ENCODE data around the gene PAXX. TPM values are rescaled to one million over a fixed set of nuclear protein-coding genes. Genes with fewer than 3 reads are reported as not detected.

The PAXX gene
- total and polyA plus RNA-seq, 4 donors: 27.8 to 192 (median 41.0) TPM

DNA sequence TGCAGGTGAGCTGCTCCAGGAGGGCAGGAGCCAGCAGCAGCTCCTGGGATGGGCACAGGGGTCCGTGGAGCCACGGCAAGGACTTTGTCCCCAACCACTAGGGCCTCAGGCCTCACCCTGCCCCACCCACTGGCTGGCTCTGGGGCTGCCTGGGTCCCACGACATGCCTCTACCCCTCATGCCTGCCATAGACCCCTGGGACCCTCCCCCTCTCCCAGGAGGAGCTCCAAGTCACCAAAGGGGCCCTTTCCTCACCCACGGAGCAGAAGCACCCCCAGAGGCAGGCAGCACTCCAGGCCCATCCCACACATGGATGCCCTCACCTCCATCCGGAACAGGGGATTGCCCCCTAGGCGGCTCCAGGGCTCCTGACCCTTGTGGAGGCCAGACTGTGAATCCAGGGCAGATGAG is 29.4 kb downstream of the PAXX start:
- Histone ChIP-seq H3K27ac (ENCODE audit: low read depth in 1 of 2, low read length in 2 of 2) (no peak overlapping the region), H3K4me1 (ENCODE audit: control insufficient read depth in 1 of 2, insufficient read depth in 2 of 2, low read length in 2 of 2) (no peaks in the 10 kb centered on the region), H3K9me3 (ENCODE audit: control insufficient read depth, low read length) (no peaks in the 10 kb centered on the region), H3K36me3 (ENCODE audit: control insufficient read depth in 1 of 2, insufficient read depth in 2 of 2, low read length in 1 of 2) (no peaks in the 10 kb centered on the region), H3K27me3 (ENCODE audit: control insufficient read depth in 1 of 2, insufficient read depth in 2 of 2, low read length in 1 of 2) (no peaks in the 10 kb centered on the region), H3K4me3 (ENCODE audit: low read length in 2 of 2) (no peak overlapping the region)
- intact Hi-C loops (cut with DNase I): no loop called here
- DNase-seq (no peak), ATAC-seq (ENCODE audit: low FRiP score) (no peak)
- WGBS, 2 donors: 87 to 89% methylated on average over 6 of the region's 6 CpGs

DNA sequence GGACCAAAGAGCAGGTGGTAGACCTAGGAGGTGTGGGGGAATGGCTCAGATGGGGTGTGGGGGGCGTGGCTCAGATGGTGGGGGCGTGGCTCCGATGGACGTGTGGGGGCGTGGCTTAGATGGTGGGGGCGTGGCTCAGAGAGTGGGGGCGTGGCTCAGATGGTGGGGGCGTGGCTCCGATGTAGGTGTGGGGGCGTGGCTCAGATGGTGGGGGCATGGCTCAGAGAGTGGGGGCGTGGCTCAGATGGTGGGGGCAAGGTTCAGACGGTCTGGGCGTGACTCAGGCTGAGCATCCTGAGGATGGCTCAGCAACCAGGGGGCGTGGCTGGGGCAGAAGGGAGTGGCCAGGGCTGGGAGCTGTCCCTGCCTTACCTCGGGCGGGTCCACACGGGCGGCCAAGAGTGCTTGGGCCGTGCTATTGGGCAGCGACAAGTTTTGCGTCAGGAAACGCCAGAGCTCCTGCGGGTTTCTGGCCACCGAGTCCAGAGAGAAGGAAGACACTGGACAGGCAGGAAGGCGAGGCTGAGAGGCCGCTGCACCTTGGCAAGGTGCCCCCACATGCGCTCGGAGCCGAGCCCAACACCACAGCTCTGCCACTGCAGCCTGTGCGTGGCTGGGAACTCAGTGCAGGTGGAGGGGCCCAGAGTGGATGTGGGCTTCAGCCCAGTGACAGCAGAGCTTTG is 29.9 kb downstream of the PAXX start:
- WGBS, 2 donors: 60 to 62% methylated on average over 27 to 30 of the region's 30 CpGs
- Histone ChIP-seq H3K4me3 (ENCODE audit: low read length in 2 of 2) (no peak overlapping the region), H3K36me3 (ENCODE audit: control insufficient read depth in 1 of 2, insufficient read depth in 2 of 2, low read length in 1 of 2) (no peaks in the 10 kb centered on the region), H3K4me1 (ENCODE audit: control insufficient read depth in 1 of 2, insufficient read depth in 2 of 2, low read length in 2 of 2) (no peaks in the 10 kb centered on the region), H3K9me3 (ENCODE audit: control insufficient read depth, low read length) (no peaks in the 10 kb centered on the region), H3K27me3 (ENCODE audit: control insufficient read depth in 1 of 2, insufficient read depth in 2 of 2, low read length in 1 of 2) (no peaks in the 10 kb centered on the region), H3K27ac (ENCODE audit: low read depth in 1 of 2, low read length in 2 of 2) (no peak overlapping the region)
- DNase-seq (peak in 1 of 2 donors; percentile 87), ATAC-seq (ENCODE audit: low FRiP score) (no peak)
- intact Hi-C loops (cut with DNase I): no loop called here

DNA sequence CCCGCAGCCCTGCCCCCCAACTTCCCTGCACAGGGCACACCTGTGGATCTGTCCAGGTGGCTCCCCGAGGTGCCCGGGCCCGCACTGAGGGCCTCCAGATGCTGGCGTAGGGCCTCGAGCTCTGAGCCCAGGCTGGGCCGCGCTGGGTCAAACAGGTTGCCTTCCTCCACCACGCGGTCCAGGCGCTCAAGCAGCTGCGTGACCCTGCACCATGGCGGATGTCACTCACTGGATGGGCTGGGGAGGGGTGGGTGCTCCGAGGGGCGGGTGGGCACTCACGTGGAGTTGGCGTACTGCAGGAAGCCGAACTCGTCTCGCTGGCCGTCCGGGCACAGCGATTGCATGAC is 30.4 kb downstream of the PAXX start:
- Histone ChIP-seq H3K36me3 (ENCODE audit: control insufficient read depth in 1 of 2, insufficient read depth in 2 of 2, low read length in 1 of 2) (no peaks in the 10 kb centered on the region), H3K9me3 (ENCODE audit: control insufficient read depth, low read length) (no peaks in the 10 kb centered on the region), H3K27me3 (ENCODE audit: control insufficient read depth in 1 of 2, insufficient read depth in 2 of 2, low read length in 1 of 2) (no peaks in the 10 kb centered on the region), H3K4me1 (ENCODE audit: control insufficient read depth in 1 of 2, insufficient read depth in 2 of 2, low read length in 2 of 2) (no peaks in the 10 kb centered on the region), H3K4me3 (ENCODE audit: low read length in 2 of 2) (no peak overlapping the region), H3K27ac (ENCODE audit: low read depth in 1 of 2, low read length in 2 of 2) (no peak overlapping the region)
- WGBS, 2 donors: 93 to 94% methylated on average over 22 to 23 of the region's 23 CpGs
- intact Hi-C loops (cut with DNase I): no loop called here
- ATAC-seq (ENCODE audit: low FRiP score) (no peak), DNase-seq (no peak)

DNA sequence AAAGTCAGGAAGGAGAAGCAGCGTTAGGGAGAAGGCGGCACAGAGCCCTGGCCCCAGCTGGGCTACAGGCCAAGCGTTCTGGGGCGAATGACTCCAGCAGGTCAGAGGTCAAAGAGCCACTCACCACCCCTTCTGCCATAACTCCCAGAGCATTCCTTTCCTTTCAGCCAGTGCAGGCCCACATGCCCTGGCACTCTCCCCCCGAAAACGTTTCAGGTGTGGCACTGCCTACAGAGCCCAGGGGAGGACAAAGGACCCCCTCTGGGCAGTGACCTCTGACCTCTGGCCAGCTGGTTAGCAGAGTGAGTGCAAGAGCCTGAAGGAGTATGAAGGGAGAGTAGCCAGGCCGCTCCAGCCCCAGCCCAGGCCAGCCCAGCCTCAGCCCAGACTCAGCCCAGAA is 30.9 kb downstream of the PAXX start:
- Histone ChIP-seq H3K27ac (ENCODE audit: low read depth in 1 of 2, low read length in 2 of 2) (no peak overlapping the region), H3K4me3 (ENCODE audit: low read length in 2 of 2) (no peak overlapping the region), H3K9me3 (ENCODE audit: control insufficient read depth, low read length) (no peaks in the 10 kb centered on the region), H3K36me3 (ENCODE audit: control insufficient read depth in 1 of 2, insufficient read depth in 2 of 2, low read length in 1 of 2) (no peaks in the 10 kb centered on the region), H3K4me1 (ENCODE audit: control insufficient read depth in 1 of 2, insufficient read depth in 2 of 2, low read length in 2 of 2) (no peaks in the 10 kb centered on the region), H3K27me3 (ENCODE audit: control insufficient read depth in 1 of 2, insufficient read depth in 2 of 2, low read length in 1 of 2) (no peaks in the 10 kb centered on the region)
- ATAC-seq (ENCODE audit: low FRiP score) (no peak), DNase-seq (no peak)
- 81 to 92% methylated on average over 7 of the region's 7 CpGs for WGBS, 2 donors
- intact Hi-C loops (cut with DNase I): no loop called here

DNA sequence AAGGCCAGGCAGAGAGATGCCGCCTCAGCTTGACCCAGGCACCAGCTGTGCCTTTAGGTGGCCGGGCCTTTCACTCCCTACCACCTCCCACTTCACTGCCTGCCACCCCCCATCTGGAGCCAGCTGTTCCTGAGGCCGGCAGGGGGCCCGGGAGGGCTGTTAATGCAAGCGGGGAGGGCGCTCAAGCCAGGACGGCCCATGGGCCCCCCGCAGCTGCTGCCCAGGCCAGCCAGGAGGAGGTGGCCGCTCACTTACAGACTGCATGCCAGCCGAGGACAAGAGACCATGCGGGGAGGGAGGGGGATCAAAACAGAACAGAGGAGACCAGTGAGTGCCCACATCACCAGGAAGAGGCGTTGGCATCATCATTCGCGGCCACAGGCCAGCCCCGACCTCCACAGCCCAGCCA is 31.4 kb downstream of the PAXX start:
- intact Hi-C loops (cut with DNase I): no loop called here
- 79 to 85% methylated on average over 14 to 15 of the region's 15 CpGs for WGBS, 2 donors

DNA sequence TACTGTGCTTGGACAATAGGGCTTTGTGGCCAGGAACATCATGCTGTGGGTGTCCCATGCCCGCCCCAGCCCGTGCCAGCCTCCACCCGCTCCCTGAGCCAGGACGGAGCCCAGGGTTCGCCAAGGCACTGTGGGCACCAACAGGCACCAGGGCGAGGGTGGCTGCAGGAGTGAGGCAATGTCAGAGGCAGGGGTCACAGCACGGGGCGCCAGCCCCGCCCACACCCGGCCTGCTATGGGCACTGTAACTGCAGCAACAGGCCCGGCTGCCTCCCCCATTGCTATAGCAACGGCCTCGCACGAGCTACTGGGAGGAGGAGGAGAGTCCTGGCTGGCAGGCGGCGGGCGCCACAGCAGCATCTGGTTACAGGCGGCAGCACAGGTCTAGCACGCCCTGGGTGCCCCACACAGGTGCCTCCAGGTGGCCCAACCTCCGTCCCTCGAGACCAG is 33.3 kb downstream of the PAXX start:
- WGBS, 2 donors: 85 to 88% methylated on average over 14 to 21 of the region's 21 CpGs
- Histone ChIP-seq H3K27ac (ENCODE audit: low read depth in 1 of 2, low read length in 2 of 2) (no peak overlapping the region), H3K27me3 (ENCODE audit: control insufficient read depth in 1 of 2, insufficient read depth in 2 of 2, low read length in 1 of 2) (no peaks in the 10 kb centered on the region), H3K4me1 (ENCODE audit: control insufficient read depth in 1 of 2, insufficient read depth in 2 of 2, low read length in 2 of 2) (no peaks in the 10 kb centered on the region), H3K4me3 (ENCODE audit: low read length in 2 of 2) (no peak overlapping the region), H3K36me3 (ENCODE audit: control insufficient read depth in 1 of 2, insufficient read depth in 2 of 2, low read length in 1 of 2) (no peaks in the 10 kb centered on the region), H3K9me3 (ENCODE audit: control insufficient read depth, low read length) (no peaks in the 10 kb centered on the region)
- DNase-seq (no peak), ATAC-seq (ENCODE audit: low FRiP score) (no peak)
- intact Hi-C loops (cut with DNase I): no loop called here

More for the DNA sequence above, 31.4 kb downstream of the PAXX start:
- H3K4me1 ChIP-seq (ENCODE audit: control insufficient read depth in 1 of 2, insufficient read depth in 2 of 2, low read length in 2 of 2): no peaks in the 10 kb centered on the region
- no peak overlapping the region for H3K4me3 ChIP-seq (ENCODE audit: low read length in 2 of 2)
- no peak for DNase-seq
- H3K36me3 ChIP-seq (ENCODE audit: control insufficient read depth in 1 of 2, insufficient read depth in 2 of 2, low read length in 1 of 2): no peaks in the 10 kb centered on the region
- no peaks in the 10 kb centered on the region for H3K27me3 ChIP-seq (ENCODE audit: control insufficient read depth in 1 of 2, insufficient read depth in 2 of 2, low read length in 1 of 2)
- no peak overlapping the region for H3K27ac ChIP-seq (ENCODE audit: low read depth in 1 of 2, low read length in 2 of 2)
- no peak for ATAC-seq (ENCODE audit: low FRiP score)
- no peaks in the 10 kb centered on the region for H3K9me3 ChIP-seq (ENCODE audit: control insufficient read depth, low read length)

DNA sequence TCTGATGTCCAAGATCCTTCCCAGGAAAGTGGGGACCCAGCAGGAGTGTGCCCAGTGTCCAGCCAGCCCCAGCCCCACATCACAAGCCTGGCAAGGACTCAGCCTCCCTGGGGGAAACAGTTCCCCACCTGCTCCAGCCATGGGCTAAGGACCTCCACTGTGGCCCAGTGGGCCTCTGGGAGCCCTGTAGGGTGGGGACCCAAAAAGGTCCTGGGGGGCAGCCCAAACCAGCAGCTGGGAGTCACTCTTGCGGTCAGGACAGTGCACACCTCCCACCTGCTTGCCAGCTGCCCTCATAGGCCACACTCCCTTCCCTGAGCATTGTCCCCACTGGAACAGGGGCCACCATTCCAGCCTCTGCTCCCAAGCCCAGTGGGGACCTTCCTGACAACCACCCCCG is 34.2 kb downstream of the PAXX start:
- WGBS, 2 donors: 77 to 78% methylated on average over 2 of the region's 2 CpGs
- DNase-seq (no peak), ATAC-seq (ENCODE audit: low FRiP score) (no peak)
- Histone ChIP-seq H3K9me3 (ENCODE audit: control insufficient read depth, low read length) (no peaks in the 10 kb centered on the region), H3K4me1 (ENCODE audit: control insufficient read depth in 1 of 2, insufficient read depth in 2 of 2, low read length in 2 of 2) (no peaks in the 10 kb centered on the region), H3K27ac (ENCODE audit: low read depth in 1 of 2, low read length in 2 of 2) (no peak overlapping the region), H3K4me3 (ENCODE audit: low read length in 2 of 2) (no peak overlapping the region), H3K27me3 (ENCODE audit: control insufficient read depth in 1 of 2, insufficient read depth in 2 of 2, low read length in 1 of 2) (no peaks in the 10 kb centered on the region), H3K36me3 (ENCODE audit: control insufficient read depth in 1 of 2, insufficient read depth in 2 of 2, low read length in 1 of 2) (no peaks in the 10 kb centered on the region)
- intact Hi-C loops (cut with DNase I): no loop called here

DNA sequence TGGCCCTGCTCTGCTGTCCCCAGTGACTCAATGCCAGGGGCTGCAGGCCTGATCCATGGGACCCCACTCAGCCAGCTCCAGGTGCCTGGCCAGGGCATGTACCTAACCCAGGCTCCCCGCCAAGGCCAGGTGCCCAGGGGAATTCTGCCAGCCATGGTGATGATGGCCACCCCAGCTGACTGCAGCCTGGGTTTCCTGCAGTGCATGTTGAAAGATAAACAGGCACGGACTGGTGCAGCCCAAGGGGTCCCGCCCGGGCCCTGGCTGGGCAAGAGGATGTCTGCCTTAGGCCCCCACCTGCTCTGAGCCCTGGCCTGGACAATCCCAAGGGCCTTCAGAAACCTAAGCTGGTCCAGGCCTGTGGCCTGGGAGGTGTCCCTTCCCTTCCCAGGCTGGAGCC is 34.6 kb downstream of the PAXX start:
- no peaks in the 10 kb centered on the region for H3K9me3 ChIP-seq (ENCODE audit: control insufficient read depth, low read length)
- no peak overlapping the region for H3K27ac ChIP-seq (ENCODE audit: low read depth in 1 of 2, low read length in 2 of 2)
- no peaks in the 10 kb centered on the region for H3K36me3 ChIP-seq (ENCODE audit: control insufficient read depth in 1 of 2, insufficient read depth in 2 of 2, low read length in 1 of 2)
- no peaks in the 10 kb centered on the region for H3K4me1 ChIP-seq (ENCODE audit: control insufficient read depth in 1 of 2, insufficient read depth in 2 of 2, low read length in 2 of 2)
- DNase-seq: no peak
- 75 to 77% methylated on average over 4 of the region's 4 CpGs for WGBS, 2 donors
- no peak for ATAC-seq (ENCODE audit: low FRiP score)
- intact Hi-C loops (cut with DNase I): no loop called here
- no peaks in the 10 kb centered on the region for H3K27me3 ChIP-seq (ENCODE audit: control insufficient read depth in 1 of 2, insufficient read depth in 2 of 2, low read length in 1 of 2)
- H3K4me3 ChIP-seq (ENCODE audit: low read length in 2 of 2): no peak overlapping the region
